ENCODE results near the gene WDR70.

The WDR70 gene

GRCh38 chr5:37565062-37565670, 186.0 kb downstream of the WDR70 start:
- Histone ChIP-seq H3K9me2 (replicated peaks; ENCODE audit: low read depth, low read length) (no peaks in the 10 kb centered on the region), H3K36me3 (ENCODE audit: insufficient read depth, low read length) (peaks cover 4% of the 10 kb centered on the region), H3K79me2 (ENCODE audit: insufficient read depth, low read length) (no peaks in the 10 kb centered on the region), H3K4me2 (ENCODE audit: low read depth, low read length, poor library complexity, severe bottlenecking) (no peak overlapping the region), H3K4me3 (ENCODE audit: low read length, poor library complexity, severe bottlenecking) (no peak overlapping the region), H3K9me3 (ENCODE audit: insufficient read depth, low read depth, low read length) (no peaks in the 10 kb centered on the region), H2AFZ (ENCODE audit: low read length) (no peak overlapping the region), H3K27me3 (ENCODE audit: insufficient read depth, low read length, poor library complexity, severe bottlenecking) (no peaks in the 10 kb centered on the region), H3F3A (ENCODE audit: low read depth) (no peaks in the 10 kb centered on the region), H4K20me1 (ENCODE audit: insufficient read depth, low read length, poor library complexity, severe bottlenecking) (no peaks in the 10 kb centered on the region), H3K4me1 (ENCODE audit: insufficient read depth, low read length, poor library complexity, severe bottlenecking) (peaks cover 13% of the 10 kb centered on the region), H3K9ac (ENCODE audit: low read depth, low read length, poor library complexity, severe bottlenecking) (no peak overlapping the region)
- no peak for TF ChIP-seq CTCF (conservative IDR thresholded peaks at IDR 0.05; ENCODE audit: low read length)
- TF ChIP-seq EZH2phosphoT487 (IDR thresholded peaks at IDR 0.05; ENCODE audit: borderline replicate concordance): no peak

GRCh38 chr5:37567566-37567965, 188.4 kb downstream of the WDR70 start:
- Histone ChIP-seq H4K20me1 (ENCODE audit: insufficient read depth, low read length, poor library complexity, severe bottlenecking) (no peaks in the 10 kb centered on the region), H3K4me2 (ENCODE audit: low read depth, low read length, poor library complexity, severe bottlenecking) (no peak overlapping the region), H3K27me3 (ENCODE audit: insufficient read depth, low read length, poor library complexity, severe bottlenecking) (no peaks in the 10 kb centered on the region), H3K36me3 (ENCODE audit: insufficient read depth, low read length) (peaks cover 4% of the 10 kb centered on the region), H3F3A (ENCODE audit: low read depth) (no peaks in the 10 kb centered on the region), H3K9me2 (replicated peaks; ENCODE audit: low read depth, low read length) (no peaks in the 10 kb centered on the region), H3K4me1 (ENCODE audit: insufficient read depth, low read length, poor library complexity, severe bottlenecking) (peaks cover 13% of the 10 kb centered on the region), H3K9me3 (ENCODE audit: insufficient read depth, low read depth, low read length) (no peaks in the 10 kb centered on the region), H3K4me3 (ENCODE audit: low read length, poor library complexity, severe bottlenecking) (no peak overlapping the region), H3K79me2 (ENCODE audit: insufficient read depth, low read length) (no peaks in the 10 kb centered on the region), H3K9ac (ENCODE audit: low read depth, low read length, poor library complexity, severe bottlenecking) (no peak overlapping the region), H2AFZ (ENCODE audit: low read length) (no peak overlapping the region)
- no peak for TF ChIP-seq CTCF (conservative IDR thresholded peaks at IDR 0.05; ENCODE audit: low read length)
- no peak for TF ChIP-seq EZH2phosphoT487 (IDR thresholded peaks at IDR 0.05; ENCODE audit: borderline replicate concordance)

DNA sequence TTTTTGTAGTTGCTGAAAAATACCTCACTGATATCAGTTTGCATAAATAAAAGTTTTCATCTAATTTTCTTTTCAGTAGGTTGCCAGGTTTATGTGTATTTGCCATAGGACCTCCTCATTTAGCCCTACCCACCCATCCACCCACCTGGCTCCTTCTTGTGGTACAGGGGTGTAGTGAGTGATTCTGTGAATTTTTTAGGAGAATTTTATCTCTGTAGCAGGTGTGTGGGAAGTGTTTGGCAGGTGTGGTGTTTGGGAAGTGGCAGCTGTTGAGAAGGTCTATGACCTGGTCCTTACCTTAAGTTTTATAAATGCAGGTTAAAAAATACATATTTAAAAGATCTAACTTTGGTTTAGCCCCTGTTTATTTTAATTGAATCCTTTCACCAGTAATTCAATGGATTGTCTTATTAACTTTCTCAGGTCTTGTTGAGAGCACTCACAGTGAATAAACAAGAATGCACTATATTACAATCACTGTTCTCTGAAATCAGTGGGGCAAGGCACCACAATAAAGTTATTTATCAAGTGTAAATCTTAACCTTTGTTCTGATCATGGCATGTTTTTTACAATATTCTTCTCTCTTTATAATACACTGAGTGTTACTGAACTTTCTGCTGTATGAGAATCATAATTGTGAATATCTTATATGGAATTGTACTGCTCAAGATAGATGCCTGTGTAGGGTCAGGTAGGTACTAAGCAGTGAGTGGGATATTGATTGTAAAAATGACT, 189.1 kb downstream of the WDR70 start:
- Histone ChIP-seq H3F3A (ENCODE audit: low read depth) (no peaks in the 10 kb centered on the region), H3K36me3 (ENCODE audit: insufficient read depth, low read length) (peaks cover 4% of the 10 kb centered on the region), H3K9me3 (ENCODE audit: insufficient read depth, low read depth, low read length) (no peaks in the 10 kb centered on the region), H3K4me3 (ENCODE audit: low read length, poor library complexity, severe bottlenecking) (no peak overlapping the region), H3K79me2 (ENCODE audit: insufficient read depth, low read length) (no peaks in the 10 kb centered on the region), H3K27me3 (ENCODE audit: insufficient read depth, low read length, poor library complexity, severe bottlenecking) (no peaks in the 10 kb centered on the region), H4K20me1 (ENCODE audit: insufficient read depth, low read length, poor library complexity, severe bottlenecking) (no peaks in the 10 kb centered on the region), H3K9me2 (replicated peaks; ENCODE audit: low read depth, low read length) (no peaks in the 10 kb centered on the region), H3K4me1 (ENCODE audit: insufficient read depth, low read length, poor library complexity, severe bottlenecking) (peaks cover 13% of the 10 kb centered on the region), H3K9ac (ENCODE audit: low read depth, low read length, poor library complexity, severe bottlenecking) (no peak overlapping the region), H3K4me2 (ENCODE audit: low read depth, low read length, poor library complexity, severe bottlenecking) (no peak overlapping the region), H2AFZ (ENCODE audit: low read length) (no peak overlapping the region)
- TF ChIP-seq EZH2phosphoT487 (IDR thresholded peaks at IDR 0.05; ENCODE audit: borderline replicate concordance): no peak
- TF ChIP-seq CTCF (conservative IDR thresholded peaks at IDR 0.05; ENCODE audit: low read length): no peak

All from Loucy (cell line).